ENCODE results near the gene RHBDL1. TPM values are rescaled to one million over a fixed set of nuclear protein-coding genes. Genes with fewer than 3 reads are reported as not detected.

RHBDL1 gene
- polyA plus RNA-seq, 1 donor from 2014 or later: 7.2 TPM

- Histone ChIP-seq H3K9me2 (ENCODE audit: insufficient read depth, low read length) (no peaks in the 10 kb centered on the region), H3K27me3 (ENCODE audit: insufficient read depth, low read depth, low read length) (peaks cover 3% of the 10 kb centered on the region), H4K20me1 (ENCODE audit: insufficient read depth) (no peaks in the 10 kb centered on the region), H2AFZ (ENCODE audit: low read depth, low read length) (no peak overlapping the region), H3F3A (ENCODE audit: insufficient read depth, low read length, poor library complexity, severe bottlenecking) (no peaks in the 10 kb centered on the region), H3K36me3 (ENCODE audit: insufficient read depth, low read length) (no peaks in the 10 kb centered on the region), H3K4me3 (ENCODE audit: low read length) (no peak overlapping the region), H3K9ac (ENCODE audit: low read length) (no peak overlapping the region), H3K79me2 (replicated peaks; ENCODE audit: insufficient read depth, low read length) (peaks cover 9% of the 10 kb centered on the region), H3K4me2 (ENCODE audit: low read length) (no peak overlapping the region), H3K27ac (ENCODE audit: low read length) (no peak overlapping the region), H3K9me3 (ENCODE audit: low read length) (no peaks in the 10 kb centered on the region)
- no peak for TF ChIP-seq CTCF (IDR thresholded peaks at IDR 0.05; ENCODE audit: poor library complexity, severe bottlenecking)
- TF ChIP-seq EZH2 (IDR thresholded peaks at IDR 0.05; ENCODE audit: borderline replicate concordance, insufficient read depth, low read length, poor library complexity, severe bottlenecking): no peak
- TF ChIP-seq SMC3 (conservative IDR thresholded peaks at IDR 0.05; ENCODE audit: poor library complexity): no peak
Observed at GRCh38 chr16:671353-672131, 3.9 kb upstream of the RHBDL1 start.

GRCh38 chr16:672371-672770, 3.1 kb upstream of the RHBDL1 start:
- Histone ChIP-seq H2AFZ (ENCODE audit: low read depth, low read length) (no peak overlapping the region), H3K36me3 (ENCODE audit: insufficient read depth, low read length) (no peaks in the 10 kb centered on the region), H3K27ac (ENCODE audit: low read length) (no peak overlapping the region), H3K27me3 (ENCODE audit: insufficient read depth, low read depth, low read length) (peaks cover 3% of the 10 kb centered on the region), H3K4me3 (ENCODE audit: low read length) (no peak overlapping the region), H3K9me3 (ENCODE audit: low read length) (no peaks in the 10 kb centered on the region), H3K9ac (ENCODE audit: low read length) (no peak overlapping the region), H3F3A (ENCODE audit: insufficient read depth, low read length, poor library complexity, severe bottlenecking) (no peaks in the 10 kb centered on the region), H3K4me2 (ENCODE audit: low read length) (no peak overlapping the region), H4K20me1 (ENCODE audit: insufficient read depth) (no peaks in the 10 kb centered on the region), H3K79me2 (replicated peaks; ENCODE audit: insufficient read depth, low read length) (peaks cover 9% of the 10 kb centered on the region), H3K9me2 (ENCODE audit: insufficient read depth, low read length) (no peaks in the 10 kb centered on the region)
- TF ChIP-seq SMC3 (conservative IDR thresholded peaks at IDR 0.05; ENCODE audit: poor library complexity) (no peak), EZH2 (IDR thresholded peaks at IDR 0.05; ENCODE audit: borderline replicate concordance, insufficient read depth, low read length, poor library complexity, severe bottlenecking) (no peak), EP300 (conservative IDR thresholded peaks at IDR 0.05; ENCODE audit: poor library complexity, severe bottlenecking) (no peak), POLR2AphosphoS5 (IDR thresholded peaks at IDR 0.05) (no peak), MXI1 (conservative IDR thresholded peaks at IDR 0.05; ENCODE audit: poor library complexity, severe bottlenecking) (no peak), RAD21 (conservative IDR thresholded peaks at IDR 0.05) (no peak), CTCF (IDR thresholded peaks at IDR 0.05; ENCODE audit: poor library complexity, severe bottlenecking) (no peak), TAF1 (IDR thresholded peaks at IDR 0.05; ENCODE audit: low read depth) (no peak), REST (IDR thresholded peaks at IDR 0.05; ENCODE audit: borderline replicate concordance) (no peak)
